ENCODE results near the gene PAXX.
A peak's percentile ranks its signal among the peaks of the same experiment; 100 is the strongest.

The PAXX gene

DNA sequence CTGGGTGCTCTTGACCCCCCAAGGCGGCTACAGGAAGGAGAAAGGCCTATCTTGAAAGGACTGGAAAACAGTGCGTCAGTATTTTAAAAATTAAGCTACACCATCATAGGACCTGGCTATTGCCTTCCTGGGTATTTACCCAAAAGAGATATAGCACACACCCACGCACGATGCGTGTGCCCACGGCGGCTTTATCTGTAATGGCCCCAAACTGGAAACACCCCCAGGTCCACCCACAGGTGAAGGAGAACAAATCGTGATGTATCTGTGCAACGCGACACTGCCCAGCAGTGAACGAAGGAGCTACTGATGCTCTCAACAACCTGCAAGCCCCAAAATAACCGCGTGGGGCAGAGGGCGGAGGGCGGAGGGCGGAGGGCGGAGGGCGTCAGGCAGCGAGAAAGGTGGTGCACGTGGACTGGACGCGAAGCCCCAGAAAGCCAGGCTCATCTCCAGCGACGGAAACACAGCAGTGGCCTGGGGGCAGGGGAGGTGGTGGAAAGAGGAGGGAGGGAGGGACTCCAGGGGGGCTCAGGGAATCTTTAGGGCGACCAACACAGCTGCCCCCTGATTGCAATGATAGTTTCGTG, 27.3 kb upstream of the PAXX start:
- no peak for DNase-seq (ENCODE audit: extremely low read depth in 1 of 2, low read depth in 1 of 2)

DNA sequence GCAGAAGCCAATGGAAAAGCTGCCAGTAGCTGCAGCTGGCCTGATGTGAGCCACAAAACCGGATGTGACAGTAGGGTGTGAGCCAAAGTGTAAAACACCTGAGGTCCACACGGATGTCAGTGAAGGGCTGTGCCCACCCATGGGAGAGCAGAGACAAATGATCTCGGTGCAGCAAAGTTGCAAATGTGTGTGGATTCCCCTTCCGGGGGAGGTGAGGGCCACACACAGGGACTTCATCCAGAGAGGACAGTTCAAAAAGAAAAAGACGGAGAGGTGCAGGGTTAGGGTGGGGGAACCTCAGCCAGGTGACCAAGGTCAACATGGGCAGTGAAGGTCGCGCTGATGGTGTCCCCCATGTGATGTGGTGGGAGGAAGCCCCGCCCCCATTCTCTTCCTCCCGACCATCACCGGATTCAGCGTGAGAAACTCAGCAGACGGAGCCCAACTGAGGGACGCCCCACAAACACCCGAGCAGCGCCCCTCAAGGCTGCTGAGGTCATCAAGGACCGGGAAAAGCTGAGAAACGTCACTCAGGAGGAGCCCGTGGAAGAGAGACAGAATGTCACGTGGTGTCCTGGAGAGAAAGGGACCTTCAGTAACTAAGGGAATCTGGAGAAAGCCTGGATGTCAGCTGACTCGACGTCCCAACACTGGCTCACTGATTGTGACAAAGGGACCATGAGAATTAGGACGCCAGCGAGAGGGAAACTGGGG, 26.3 kb upstream of the PAXX start:
- no peak for DNase-seq (ENCODE audit: extremely low read depth in 1 of 2, low read depth in 1 of 2)

DNA sequence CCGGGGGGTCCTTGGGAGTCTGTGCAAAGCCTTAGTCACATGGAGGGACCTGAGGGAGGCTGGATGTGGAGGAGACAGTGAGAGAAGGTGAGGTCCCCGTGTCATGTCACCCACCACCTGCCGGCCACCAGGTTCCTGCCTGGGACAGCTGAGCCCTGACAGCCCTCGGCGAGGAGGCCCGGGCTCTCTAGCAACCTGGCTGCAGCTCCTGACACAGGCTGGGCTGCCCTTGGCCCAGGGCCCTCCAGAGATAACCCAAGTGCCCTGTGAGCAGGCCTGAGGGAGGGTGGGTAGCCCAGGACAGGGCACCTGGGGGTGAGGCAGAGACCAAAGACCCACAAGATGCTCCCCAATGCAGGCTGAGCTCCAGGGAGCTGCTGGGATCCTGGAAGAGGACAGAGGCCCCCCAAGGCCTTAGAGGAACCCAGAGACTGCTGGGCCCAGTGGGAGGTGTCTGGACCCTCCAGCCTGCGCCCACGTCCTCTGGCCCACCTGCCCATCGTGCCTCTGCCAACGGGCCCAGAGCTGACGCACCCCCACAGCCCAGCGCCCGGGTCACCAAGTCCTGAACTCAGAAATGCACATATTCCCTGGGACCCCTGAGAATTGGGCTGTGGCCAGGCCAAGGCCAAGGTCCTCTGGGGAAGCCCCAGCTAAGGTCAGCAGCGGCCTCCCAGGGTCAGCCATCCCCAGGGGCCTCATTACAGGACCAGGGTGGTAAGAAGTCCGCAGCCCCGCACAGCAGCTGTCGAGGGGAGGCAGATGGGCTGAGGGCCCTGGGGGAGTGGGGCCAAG, 23.7 kb upstream of the PAXX start:
- no peak for DNase-seq (ENCODE audit: extremely low read depth in 1 of 2, low read depth in 1 of 2)

DNA sequence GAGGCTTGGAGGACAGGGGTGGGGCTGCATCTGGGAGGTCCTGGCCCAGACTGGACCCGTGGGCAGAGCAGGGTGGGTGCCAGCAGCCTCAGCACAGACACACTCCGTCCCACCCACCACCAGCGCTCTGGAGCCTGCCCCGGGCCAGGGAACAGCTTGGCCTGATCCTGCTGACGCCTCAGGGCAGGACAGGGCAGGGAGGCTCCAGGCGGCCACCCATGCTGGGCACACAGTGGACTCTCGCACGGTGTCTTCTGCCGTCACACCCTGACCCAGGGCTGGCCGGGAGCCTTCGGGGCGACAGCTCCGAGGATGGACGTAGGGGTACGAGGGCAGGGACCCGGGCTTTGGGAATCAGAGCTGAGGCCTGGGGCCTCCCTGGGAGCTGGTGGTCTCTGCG, 23.1 kb upstream of the PAXX start:
- no peak for DNase-seq (ENCODE audit: extremely low read depth in 1 of 2, low read depth in 1 of 2)

DNA sequence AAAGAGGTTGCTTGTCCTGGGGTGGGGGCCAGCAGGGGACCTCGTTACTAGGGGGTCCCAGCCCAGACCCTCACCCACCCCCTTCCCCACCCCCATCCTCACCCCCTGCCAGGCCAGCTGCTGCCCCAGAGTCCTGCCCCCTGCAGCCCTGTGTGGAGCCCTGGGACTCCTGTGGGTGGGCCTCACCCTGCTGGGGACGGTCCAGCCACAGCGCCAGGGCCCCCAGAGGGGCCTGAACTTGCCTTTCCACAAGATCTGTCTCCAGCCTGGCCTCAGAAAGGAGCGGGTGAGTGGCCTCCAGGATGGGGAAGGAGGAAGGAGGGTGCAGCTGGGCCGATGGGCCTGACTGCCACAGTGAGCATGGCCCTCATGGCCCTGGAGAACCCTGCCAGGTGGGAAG, 22.4 kb upstream of the PAXX start:
- DNase-seq (ENCODE audit: extremely low read depth in 1 of 2, low read depth in 1 of 2) = no peak

DNA sequence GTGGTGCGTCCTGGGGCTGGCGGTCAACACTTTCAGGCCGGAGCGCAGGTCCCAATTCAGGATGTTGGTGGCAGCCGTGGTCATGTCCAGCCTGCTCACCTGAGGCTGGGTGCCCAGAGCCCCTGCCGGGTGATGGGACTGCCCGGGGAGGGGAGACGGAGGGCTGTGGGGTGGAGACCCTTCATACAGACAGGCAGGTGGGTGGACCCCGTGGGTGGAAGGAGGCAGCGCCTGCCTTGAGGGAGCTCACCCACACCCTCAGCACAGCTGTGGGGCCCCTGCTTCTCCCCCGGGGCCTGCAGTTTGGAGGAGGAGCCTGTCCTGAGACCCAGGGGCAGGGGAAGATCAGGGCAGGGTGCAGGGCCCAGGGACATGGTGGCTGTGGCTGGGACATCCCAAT, 21.9 kb upstream of the PAXX start:
- DNase-seq (ENCODE audit: extremely low read depth in 1 of 2, low read depth in 1 of 2) = no peak

DNA sequence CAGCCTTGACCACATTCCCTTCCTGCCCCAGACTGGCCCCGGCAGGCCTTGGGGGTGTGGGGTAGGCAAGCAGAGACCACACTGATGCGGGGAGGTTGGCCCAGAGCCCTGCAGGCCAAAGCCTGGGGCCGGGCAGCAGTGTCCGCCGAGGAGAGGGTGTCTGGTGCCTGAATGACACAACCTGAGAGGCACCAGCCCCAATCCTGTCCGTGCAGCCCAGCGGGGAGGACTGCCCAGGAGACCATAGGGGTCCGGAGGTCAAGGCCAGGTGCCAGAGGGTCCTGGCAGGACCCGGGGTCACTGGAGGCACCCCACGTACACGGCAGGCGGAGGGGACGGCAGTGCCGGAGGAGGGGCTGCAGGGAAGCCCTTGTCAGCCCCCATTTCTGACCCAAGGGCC, 20.5 kb upstream of the PAXX start:
- DNase-seq (ENCODE audit: extremely low read depth in 1 of 2, low read depth in 1 of 2) = no peak

DNA sequence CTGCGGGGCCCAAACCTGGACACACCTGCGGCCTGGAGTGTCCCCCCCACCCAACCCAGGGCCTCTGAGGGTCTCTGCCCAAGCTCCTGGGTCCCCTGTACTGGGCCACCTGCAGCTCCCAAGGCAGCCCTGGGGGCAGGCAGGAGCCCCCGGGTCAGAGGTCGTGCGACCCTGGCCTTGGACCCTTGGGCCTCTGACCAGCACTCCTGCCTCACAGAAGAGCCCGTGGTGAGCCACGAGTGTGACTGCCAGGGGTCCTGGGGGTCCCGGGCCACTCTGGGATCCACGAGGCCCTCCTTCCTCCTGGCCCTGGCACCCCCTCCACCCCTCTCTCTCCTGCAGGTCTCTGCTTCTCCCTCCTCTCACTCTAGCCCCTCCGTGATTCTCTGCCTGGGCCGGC, 19.9 kb upstream of the PAXX start:
- DNase-seq (ENCODE audit: extremely low read depth in 1 of 2, low read depth in 1 of 2) = no peak

DNA sequence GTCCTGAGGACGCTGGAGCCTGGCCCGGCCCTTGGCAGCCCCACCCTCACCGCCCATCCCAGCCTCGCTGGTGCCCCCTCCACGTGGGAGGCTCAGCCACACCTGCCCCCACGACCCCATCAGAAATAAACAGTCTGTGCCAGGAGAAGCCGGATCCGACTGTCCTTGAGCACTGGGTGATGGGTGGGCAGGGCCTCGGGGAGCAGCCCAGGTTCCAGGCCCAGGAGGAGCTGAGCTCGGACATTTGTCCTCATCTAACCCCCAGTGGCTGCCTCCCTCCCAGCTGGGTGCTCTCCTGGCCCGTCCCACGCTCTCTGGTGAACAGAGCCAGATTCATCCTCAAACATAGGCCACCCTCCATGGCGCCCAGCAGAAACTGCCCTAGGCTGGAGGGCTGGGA, 19.5 kb upstream of the PAXX start:
- no peak for DNase-seq (ENCODE audit: extremely low read depth in 1 of 2, low read depth in 1 of 2)

DNA sequence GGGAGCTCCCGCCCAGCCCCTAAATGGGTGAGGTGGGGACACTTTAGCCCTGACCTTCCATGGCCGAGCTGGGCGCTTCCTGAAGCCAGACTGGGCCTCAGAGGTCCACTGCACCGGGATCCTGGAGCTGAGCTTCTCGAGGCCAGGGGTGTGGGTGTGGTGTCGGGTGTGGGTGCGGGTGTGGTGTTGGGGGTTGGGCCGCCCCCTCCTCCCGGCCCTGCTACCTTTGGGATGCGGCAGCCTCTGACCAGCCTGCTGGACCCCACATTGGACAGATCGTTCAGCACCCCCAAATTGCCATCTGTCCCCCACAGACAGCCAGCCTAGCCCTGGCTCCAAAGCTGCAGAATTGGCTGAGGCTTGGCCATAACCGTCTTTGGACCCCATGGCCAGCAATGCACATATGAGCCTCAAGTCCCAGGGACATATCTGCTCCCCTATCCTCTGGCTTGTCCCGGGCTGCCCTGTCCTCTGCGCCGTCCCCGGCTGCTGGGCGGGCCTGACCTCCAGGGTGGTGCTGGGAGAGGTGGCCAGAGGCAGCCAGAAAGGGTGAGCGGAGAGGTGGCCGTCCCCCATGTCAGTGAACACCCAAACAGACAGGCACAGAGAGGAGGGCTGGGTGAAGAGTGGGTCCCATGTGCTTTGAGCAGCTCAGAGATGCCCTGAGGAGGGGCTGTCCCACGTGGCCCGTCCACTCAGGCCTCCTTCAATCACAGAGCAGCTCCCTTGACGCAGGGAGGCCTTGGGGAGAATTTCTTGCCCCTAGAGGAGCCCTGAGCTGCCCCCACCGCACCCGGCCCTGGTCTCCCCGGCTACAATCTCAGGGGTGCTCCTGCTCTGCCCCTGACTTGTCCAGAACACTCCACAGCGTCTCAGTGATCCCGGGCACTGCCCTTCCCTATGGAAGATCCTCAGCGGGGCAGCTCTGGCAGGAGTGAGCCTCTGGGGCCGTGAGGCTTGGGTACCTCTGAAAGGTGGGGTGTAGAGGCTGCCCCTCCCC, 18.3 kb upstream of the PAXX start:
- no peak for DNase-seq (ENCODE audit: extremely low read depth in 1 of 2, low read depth in 1 of 2)

DNA sequence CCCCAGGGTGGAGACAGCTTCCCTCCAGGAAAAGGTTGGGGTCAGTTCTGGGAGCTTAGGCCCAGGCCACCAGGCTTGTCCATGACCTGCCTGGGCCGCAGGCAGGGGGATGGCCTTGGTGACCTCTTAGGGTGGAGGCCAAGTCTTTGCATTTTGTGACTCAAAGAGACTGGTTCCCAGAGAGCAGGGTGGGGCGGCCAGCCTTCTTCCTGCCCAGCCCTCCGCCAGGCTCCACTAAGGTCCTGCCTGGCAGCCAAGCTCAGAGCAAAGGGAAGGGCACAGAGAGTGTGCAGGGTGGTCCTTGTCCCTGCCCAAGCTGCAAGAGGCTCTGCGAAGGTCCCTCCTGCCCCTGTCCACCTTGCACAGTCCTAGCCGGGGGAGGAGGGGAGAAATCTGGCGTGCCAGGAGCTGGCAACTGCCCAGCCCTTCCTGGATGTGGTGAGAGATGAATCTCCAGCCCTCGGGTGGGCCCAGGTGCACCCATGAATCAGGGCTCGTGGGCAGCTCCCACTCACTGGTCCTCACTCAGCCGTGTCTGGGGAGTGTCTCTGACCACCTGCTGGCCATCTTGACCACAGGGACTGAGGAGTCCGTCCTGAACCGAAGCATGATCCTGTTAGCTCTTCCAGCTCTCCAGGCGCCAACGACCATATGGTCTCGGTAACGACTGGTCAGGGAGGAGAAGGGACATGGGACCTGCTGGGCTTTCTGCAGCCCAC, 17.2 kb upstream of the PAXX start:
- DNase-seq (ENCODE audit: extremely low read depth in 1 of 2, low read depth in 1 of 2) = no peak

DNA sequence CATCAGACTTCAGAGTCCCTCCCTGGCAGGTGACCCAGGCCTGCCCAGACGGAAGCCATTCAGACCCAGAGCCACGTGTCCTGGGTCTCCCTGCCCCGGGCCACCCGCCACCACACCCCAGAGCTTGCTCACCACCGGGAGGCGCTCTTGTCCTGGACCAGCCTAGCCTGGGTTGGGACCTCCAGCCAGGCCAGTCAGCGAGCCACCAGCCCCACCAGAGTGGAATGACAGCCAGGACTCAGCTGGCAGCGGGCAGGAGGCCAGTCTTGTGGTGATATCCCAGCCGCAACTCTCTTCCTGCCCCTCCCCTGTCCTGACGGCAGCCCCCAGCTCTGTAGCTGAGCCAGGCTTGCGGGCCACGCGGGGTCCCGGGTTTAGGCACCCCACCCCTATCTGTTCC, 16.6 kb upstream of the PAXX start:
- DNase-seq (ENCODE audit: extremely low read depth in 1 of 2, low read depth in 1 of 2) = no peak

DNA sequence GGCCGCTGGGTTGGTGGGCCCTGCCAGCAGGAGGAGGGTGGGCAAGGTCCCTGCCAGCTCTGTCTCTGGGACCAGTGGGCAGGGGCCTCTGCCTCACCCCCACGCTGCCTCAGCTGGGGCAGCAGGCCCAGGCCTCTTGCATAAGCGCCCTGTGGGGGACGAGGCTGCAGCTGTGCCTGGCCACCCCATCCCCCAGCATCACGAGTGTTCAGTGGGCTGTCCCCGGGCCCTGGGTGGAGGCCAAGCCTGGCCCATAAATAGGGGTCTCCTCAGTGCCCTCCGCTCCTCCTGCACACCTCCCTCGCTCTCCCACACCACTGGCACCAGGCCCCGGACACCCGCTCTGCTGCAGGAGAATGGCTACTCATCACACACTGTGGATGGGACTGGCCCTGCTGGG, 15.0 kb upstream of the PAXX start, which contains the start of gene PTGDS:
TSS of gene PTGDS (plus strand) at position 282 of the 400 bp plus-strand sequence. CDS start at position 357, 75 bp downstream.
- no peak for DNase-seq (ENCODE audit: extremely low read depth in 1 of 2, low read depth in 1 of 2)

DNA sequence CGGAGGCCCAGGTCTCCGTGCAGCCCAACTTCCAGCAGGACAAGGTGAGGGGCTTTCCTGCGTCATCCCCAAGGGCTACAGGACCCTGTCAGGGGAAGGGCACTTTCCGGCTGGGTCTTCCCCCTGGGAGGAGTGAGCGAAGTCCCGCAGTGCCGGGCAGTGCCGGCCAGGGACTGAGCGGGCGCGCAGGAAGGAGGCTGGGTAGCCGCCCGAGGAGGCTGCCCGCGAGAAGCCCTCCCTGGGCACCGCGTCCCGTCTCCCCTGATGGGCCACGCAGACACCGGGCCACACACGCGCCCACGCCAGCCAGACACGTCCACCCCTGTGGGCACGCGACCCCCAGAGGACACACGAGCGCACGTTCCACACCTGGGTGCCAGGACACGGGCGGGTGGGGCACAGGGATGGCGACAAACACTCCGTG, 14.6 kb upstream of the PAXX start:
- DNase-seq (ENCODE audit: extremely low read depth in 1 of 2, low read depth in 1 of 2) = no peak

DNA sequence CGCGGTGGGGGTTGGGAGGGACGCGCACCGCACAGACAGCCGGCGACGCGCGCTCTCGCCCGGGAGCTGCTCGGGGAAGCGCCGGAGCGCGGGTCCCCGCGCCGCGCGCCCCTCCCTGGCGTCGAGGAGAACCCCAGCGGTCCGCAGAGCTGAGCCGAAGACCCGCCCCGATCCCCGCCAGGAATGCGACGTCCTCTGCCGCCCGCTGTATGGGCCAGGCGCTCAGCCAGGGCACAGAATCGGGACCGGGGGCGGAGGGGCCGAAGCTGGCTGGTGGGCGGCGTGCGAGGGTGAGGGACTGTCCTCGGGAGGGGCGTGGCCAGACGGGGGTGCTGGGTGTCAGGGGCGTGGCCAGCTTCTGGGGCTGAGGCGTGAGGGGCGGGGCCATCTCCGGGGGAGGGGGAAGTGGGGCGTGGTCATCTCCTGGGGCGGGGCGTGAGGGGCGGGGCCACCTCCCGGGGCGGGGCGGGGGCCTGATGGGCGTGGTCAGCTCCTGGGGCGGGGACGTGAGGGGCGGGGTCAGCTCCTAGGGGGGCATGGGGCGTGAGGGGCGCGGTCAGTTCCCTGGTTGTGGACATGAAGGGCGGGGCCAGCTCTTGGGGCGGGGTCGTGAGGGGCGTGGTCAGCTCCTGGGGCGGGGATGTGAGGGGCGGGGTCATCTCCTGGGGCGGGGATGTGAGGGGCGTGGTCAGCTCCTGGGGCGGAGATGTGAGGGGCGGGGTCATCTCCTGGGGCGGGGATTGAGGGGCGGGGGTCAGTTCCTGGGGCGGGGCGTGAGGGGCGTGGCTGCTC, 14.0 kb upstream of the PAXX start:
- peak in 1 of 2 donors; percentile 54 for DNase-seq (ENCODE audit: extremely low read depth in 1 of 2, low read depth in 1 of 2)

DNA sequence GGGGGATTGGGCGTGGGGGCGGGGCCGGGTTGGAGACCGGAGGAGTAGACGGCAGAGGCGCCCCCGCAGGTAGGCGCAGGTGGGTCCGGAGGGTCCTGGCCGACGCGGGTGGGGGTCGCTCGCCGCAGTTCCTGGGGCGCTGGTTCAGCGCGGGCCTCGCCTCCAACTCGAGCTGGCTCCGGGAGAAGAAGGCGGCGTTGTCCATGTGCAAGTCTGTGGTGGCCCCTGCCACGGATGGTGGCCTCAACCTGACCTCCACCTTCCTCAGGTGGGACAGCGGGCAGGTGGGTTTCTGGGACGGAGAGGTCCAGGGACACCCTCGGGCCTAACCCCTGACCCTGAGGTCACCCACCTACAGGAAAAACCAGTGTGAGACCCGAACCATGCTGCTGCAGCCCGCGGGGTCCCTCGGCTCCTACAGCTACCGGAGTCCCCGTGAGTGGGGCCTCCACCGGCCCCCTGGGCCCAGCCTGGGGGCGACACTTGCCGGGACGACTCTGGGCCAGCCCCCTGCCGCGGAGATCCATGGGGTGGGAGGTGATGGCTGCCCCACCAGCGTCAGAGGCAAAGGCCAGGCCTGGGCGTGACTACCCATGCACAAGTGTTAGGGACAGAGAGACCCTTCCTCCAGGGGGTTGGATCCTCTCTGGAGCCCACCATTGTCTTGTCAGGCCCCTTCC, 13.2 kb upstream of the PAXX start:
- DNase-seq (ENCODE audit: extremely low read depth in 1 of 2, low read depth in 1 of 2) = no peak

DNA sequence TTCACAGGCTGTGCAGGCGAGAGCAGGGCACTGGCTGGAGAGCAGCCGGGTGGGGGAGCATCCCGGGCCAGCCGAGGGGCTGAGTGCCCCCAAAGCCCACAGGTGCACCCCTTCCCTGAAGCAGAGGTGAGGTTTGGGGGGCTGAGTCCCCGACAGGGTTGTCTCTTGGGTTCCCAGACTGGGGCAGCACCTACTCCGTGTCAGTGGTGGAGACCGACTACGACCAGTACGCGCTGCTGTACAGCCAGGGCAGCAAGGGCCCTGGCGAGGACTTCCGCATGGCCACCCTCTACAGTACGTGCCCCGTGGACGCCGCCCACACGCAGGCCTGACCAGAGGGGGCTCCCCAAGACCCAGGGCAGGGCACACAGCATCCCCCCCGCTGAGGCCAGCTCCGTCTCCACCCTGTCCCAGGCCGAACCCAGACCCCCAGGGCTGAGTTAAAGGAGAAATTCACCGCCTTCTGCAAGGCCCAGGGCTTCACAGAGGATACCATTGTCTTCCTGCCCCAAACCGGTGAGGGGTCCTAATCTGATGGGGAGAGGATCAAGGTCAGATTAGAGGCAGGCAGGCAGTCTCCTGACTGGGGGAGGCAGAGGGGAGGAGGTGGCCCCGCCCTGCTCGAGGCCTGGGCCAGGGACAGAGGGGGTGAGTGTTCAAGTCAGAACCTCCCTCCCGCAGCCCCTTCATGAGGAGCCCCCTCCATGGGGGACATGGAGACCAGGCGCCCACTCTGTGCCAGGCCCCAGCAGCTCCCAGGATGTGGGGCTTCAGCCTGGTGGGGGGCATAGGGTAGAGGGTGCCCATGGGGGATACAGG, 12.2 kb upstream of the PAXX start:
- DNase-seq (ENCODE audit: extremely low read depth in 1 of 2, low read depth in 1 of 2) = no peak
